ENCODE data around the gene LHX5. TPM values are rescaled to one million over a fixed set of nuclear protein-coding genes. Genes with fewer than 3 reads are reported as not detected.

LHX5 gene
- total RNA-seq, 5 donors from 2014 or later (not counting 1 experiment from before 2014, with no cell fraction given): not detected

- WGBS (ENCODE audit: insufficient coverage): no CpG with 5 or more reads among the region's 6 CpGs
- peaks cover 0 to 42% of the 10 kb centered on the region in 2 experiments for H3K27me3 ChIP-seq (replicated peaks in 1 of 2; ENCODE audit: control insufficient read depth in 2 of 2, extremely low read depth in 1 of 2, insufficient read depth in 2 of 2, low read length in 1 of 2)
- H3K27ac ChIP-seq (ENCODE audit: low read length): no peak overlapping the region
- CTCF ChIA-PET: interaction anchor here in 1 of 2 donors (0.6 kb wide), 1 partner anchor 535 kb away, joined by 4 read pairs; no protein-coding TSS in a partner anchor
- Mint-ChIP-seq H3K27me3 (peaks cover 24 to 35% of the 10 kb centered on the region in 2 donors), H3K36me3 (no peaks in the 10 kb centered on the region), H3K4me1 (no peaks in the 10 kb centered on the region), H3K27ac (no peak overlapping the region), H3K9me3 (peaks cover 0 to 4% (median 0%) of the 10 kb centered on the region in 3 donors), H3K4me3 (no peak overlapping the region)
- ATAC-seq (replicated peaks in 1 of 4) (no peak), DNase-seq (no peak)
- no peaks in the 10 kb centered on the region for H3K4me1 ChIP-seq (ENCODE audit: control insufficient read depth in 1 of 2, extremely low read depth in 1 of 2, insufficient read depth in 2 of 2, low read length in 2 of 2)
- no peaks in the 10 kb centered on the region for H3K36me3 ChIP-seq (ENCODE audit: control insufficient read depth in 2 of 2, extremely low read depth in 1 of 2, insufficient read depth in 1 of 2, low read length in 1 of 2)
- H3K9me3 ChIP-seq: no peaks in the 10 kb centered on the region
- no peak overlapping the region for H3K4me3 ChIP-seq (ENCODE audit: control insufficient read depth in 1 of 2, extremely low read depth in 1 of 2, low read length in 1 of 2)
- POLR2A ChIA-PET: interaction anchor here in 1 of 2 donors (0.7 kb wide), 1 partner anchor 83 kb away, joined by 3 read pairs; no protein-coding TSS in a partner anchor
Observed at GRCh38 chr12:113445544-113446171, 26.0 kb downstream of the LHX5 start.

- no peak overlapping the region for H3K27ac Mint-ChIP-seq
- Histone ChIP-seq H3K27ac (ENCODE audit: low read length) (no peak overlapping the region), H3K27me3 (replicated peaks in 1 of 2; ENCODE audit: control insufficient read depth in 2 of 2, extremely low read depth in 1 of 2, insufficient read depth in 2 of 2, low read length in 1 of 2) (peaks cover 0 to 45% of the 10 kb centered on the region in 2 experiments), H3K4me1 (ENCODE audit: control insufficient read depth in 1 of 2, extremely low read depth in 1 of 2, insufficient read depth in 2 of 2, low read length in 2 of 2) (no peaks in the 10 kb centered on the region), H3K9me3 (no peaks in the 10 kb centered on the region), H3K4me3 (ENCODE audit: control insufficient read depth in 1 of 2, extremely low read depth in 1 of 2, low read length in 1 of 2) (no peak overlapping the region), H3K36me3 (ENCODE audit: control insufficient read depth in 2 of 2, extremely low read depth in 1 of 2, insufficient read depth in 1 of 2, low read length in 1 of 2) (no peaks in the 10 kb centered on the region)
- POLR2A ChIA-PET: no interaction called here
- H3K4me3 Mint-ChIP-seq: no peak overlapping the region
- 87% methylated on average over 6 of the region's 6 CpGs for WGBS (ENCODE audit: insufficient coverage)
- H3K36me3 Mint-ChIP-seq: no peaks in the 10 kb centered on the region
- DNase-seq (no peak), ATAC-seq (replicated peaks in 1 of 4) (no peak)
- H3K4me1 Mint-ChIP-seq: no peaks in the 10 kb centered on the region
- H3K27me3 Mint-ChIP-seq: peaks cover 32 to 39% of the 10 kb centered on the region in 2 donors
- CTCF ChIA-PET: no interaction called here
- peaks cover 0 to 4% (median 0%) of the 10 kb centered on the region in 3 donors for H3K9me3 Mint-ChIP-seq
Observed at GRCh38 chr12:113443030-113443539, 28.6 kb downstream of the LHX5 start.

- Histone ChIP-seq H3K4me1 (ENCODE audit: control insufficient read depth in 1 of 2, extremely low read depth in 1 of 2, insufficient read depth in 2 of 2, low read length in 2 of 2) (no peaks in the 10 kb centered on the region), H3K27ac (ENCODE audit: low read length) (no peak overlapping the region), H3K27me3 (replicated peaks in 1 of 2; ENCODE audit: control insufficient read depth in 2 of 2, extremely low read depth in 1 of 2, insufficient read depth in 2 of 2, low read length in 1 of 2) (peaks cover 0 to 40% of the 10 kb centered on the region in 2 experiments), H3K9me3 (no peaks in the 10 kb centered on the region), H3K4me3 (ENCODE audit: control insufficient read depth in 1 of 2, extremely low read depth in 1 of 2, low read length in 1 of 2) (no peak overlapping the region), H3K36me3 (ENCODE audit: control insufficient read depth in 2 of 2, extremely low read depth in 1 of 2, insufficient read depth in 1 of 2, low read length in 1 of 2) (no peaks in the 10 kb centered on the region)
- 82% methylated on average over 12 of the region's 14 CpGs for WGBS (ENCODE audit: insufficient coverage)
- Mint-ChIP-seq H3K4me3 (no peak overlapping the region), H3K27me3 (peaks cover 20 to 27% of the 10 kb centered on the region in 2 donors), H3K27ac (no peak overlapping the region), H3K4me1 (no peaks in the 10 kb centered on the region), H3K9me3 (peaks cover 0 to 3% (median 0%) of the 10 kb centered on the region in 3 donors), H3K36me3 (no peaks in the 10 kb centered on the region)
- ATAC-seq (replicated peaks in 1 of 4) (no peak), DNase-seq (no peak)
- ChIA-PET CTCF (no interaction called here), POLR2A (no interaction called here)
Observed at GRCh38 chr12:113440947-113441782, 30.5 kb downstream of the LHX5 start.

GRCh38 chr12:113440336-113440735 is 31.3 kb downstream of the LHX5 start:
- Histone ChIP-seq H3K9me3 (no peaks in the 10 kb centered on the region), H3K4me3 (ENCODE audit: control insufficient read depth in 1 of 2, extremely low read depth in 1 of 2, low read length in 1 of 2) (no peak overlapping the region), H3K4me1 (ENCODE audit: control insufficient read depth in 1 of 2, extremely low read depth in 1 of 2, insufficient read depth in 2 of 2, low read length in 2 of 2) (no peaks in the 10 kb centered on the region), H3K36me3 (ENCODE audit: control insufficient read depth in 2 of 2, extremely low read depth in 1 of 2, insufficient read depth in 1 of 2, low read length in 1 of 2) (no peaks in the 10 kb centered on the region), H3K27ac (ENCODE audit: low read length) (no peak overlapping the region), H3K27me3 (replicated peaks in 1 of 2; ENCODE audit: control insufficient read depth in 2 of 2, extremely low read depth in 1 of 2, insufficient read depth in 2 of 2, low read length in 1 of 2) (peaks cover 0 to 37% of the 10 kb centered on the region in 2 experiments)
- DNase-seq (no peak), ATAC-seq (replicated peaks in 1 of 4) (no peak)
- WGBS (ENCODE audit: insufficient coverage): 90% methylated on average over 3 of the region's 7 CpGs
- Mint-ChIP-seq H3K4me1 (no peaks in the 10 kb centered on the region), H3K4me3 (no peak overlapping the region), H3K36me3 (no peaks in the 10 kb centered on the region), H3K9me3 (no peaks in the 10 kb centered on the region), H3K27ac (no peak overlapping the region), H3K27me3 (peaks cover 14 to 20% of the 10 kb centered on the region in 2 donors)
- ChIA-PET CTCF (no interaction called here), POLR2A (no interaction called here)

GRCh38 chr12:113439606-113440030 is 32.1 kb downstream of the LHX5 start:
- no peaks in the 10 kb centered on the region for H3K36me3 ChIP-seq (ENCODE audit: control insufficient read depth in 2 of 2, extremely low read depth in 1 of 2, insufficient read depth in 1 of 2, low read length in 1 of 2)
- Mint-ChIP-seq H3K27ac (no peak overlapping the region), H3K36me3 (no peaks in the 10 kb centered on the region), H3K4me1 (no peaks in the 10 kb centered on the region), H3K27me3 (peaks cover 9 to 19% of the 10 kb centered on the region in 2 donors), H3K9me3 (no peaks in the 10 kb centered on the region), H3K4me3 (no peak overlapping the region)
- ATAC-seq (replicated peaks in 1 of 4) (no peak), DNase-seq (no peak)
- H3K9me3 ChIP-seq: no peaks in the 10 kb centered on the region
- H3K27me3 ChIP-seq (replicated peaks in 1 of 2; ENCODE audit: control insufficient read depth in 2 of 2, extremely low read depth in 1 of 2, insufficient read depth in 2 of 2, low read length in 1 of 2): peaks cover 0 to 37% of the 10 kb centered on the region in 2 experiments
- no peaks in the 10 kb centered on the region for H3K4me1 ChIP-seq (ENCODE audit: control insufficient read depth in 1 of 2, extremely low read depth in 1 of 2, insufficient read depth in 2 of 2, low read length in 2 of 2)
- no peak overlapping the region for H3K27ac ChIP-seq (ENCODE audit: low read length)
- no peak overlapping the region for H3K4me3 ChIP-seq (ENCODE audit: control insufficient read depth in 1 of 2, extremely low read depth in 1 of 2, low read length in 1 of 2)
- ChIA-PET CTCF (no interaction called here), POLR2A (no interaction called here)
- WGBS (ENCODE audit: insufficient coverage): 40% methylated on average over 8 of the region's 8 CpGs

GRCh38 chr12:113439301-113439597 is 32.4 kb downstream of the LHX5 start:
- DNase-seq (no peak), ATAC-seq (replicated peaks in 1 of 4) (no peak)
- 31% methylated on average over 2 of the region's 4 CpGs for WGBS (ENCODE audit: insufficient coverage)
- no peaks in the 10 kb centered on the region for H3K9me3 ChIP-seq
- Mint-ChIP-seq H3K9me3 (no peaks in the 10 kb centered on the region), H3K4me1 (no peaks in the 10 kb centered on the region), H3K36me3 (no peaks in the 10 kb centered on the region), H3K27ac (no peak overlapping the region), H3K4me3 (no peak overlapping the region), H3K27me3 (peaks cover 9 to 19% of the 10 kb centered on the region in 2 donors)
- H3K4me3 ChIP-seq (ENCODE audit: control insufficient read depth in 1 of 2, extremely low read depth in 1 of 2, low read length in 1 of 2): no peak overlapping the region
- POLR2A ChIA-PET: no interaction called here
- CTCF ChIA-PET: no interaction called here
- H3K36me3 ChIP-seq (ENCODE audit: control insufficient read depth in 2 of 2, extremely low read depth in 1 of 2, insufficient read depth in 1 of 2, low read length in 1 of 2): no peaks in the 10 kb centered on the region
- H3K27ac ChIP-seq (ENCODE audit: low read length): no peak overlapping the region
- H3K27me3 ChIP-seq (replicated peaks in 1 of 2; ENCODE audit: control insufficient read depth in 2 of 2, extremely low read depth in 1 of 2, insufficient read depth in 2 of 2, low read length in 1 of 2): peaks cover 0 to 38% of the 10 kb centered on the region in 2 experiments
- H3K4me1 ChIP-seq (ENCODE audit: control insufficient read depth in 1 of 2, extremely low read depth in 1 of 2, insufficient read depth in 2 of 2, low read length in 2 of 2): no peaks in the 10 kb centered on the region
